ENCODE results near the gene ZNF438.
A peak's percentile ranks its signal among the peaks of the same experiment; 100 is the strongest.
"Not testable (repeated sequence)": the region's sequence is repeated elsewhere in the genome, so short reads cannot be mapped to it uniquely, and the experiment has no call there.

The ZNF438 gene

GRCh38 chr10:30902621-30903396 lies 128.9 kb downstream of the ZNF438 start:
- DNase-seq (ENCODE audit: low read depth in 1 of 2, low spot score in 1 of 2), result no peak
- Histone ChIP-seq H3K27ac (replicated peaks) (no peak overlapping the region), H3K27me3 (ENCODE audit: insufficient read depth, poor library complexity, severe bottlenecking) (no peaks in the 10 kb centered on the region), H3K4me3 (replicated peaks; ENCODE audit: insufficient read depth, low read length) (no peak overlapping the region)
- TF ChIP-seq, protein P1, sequence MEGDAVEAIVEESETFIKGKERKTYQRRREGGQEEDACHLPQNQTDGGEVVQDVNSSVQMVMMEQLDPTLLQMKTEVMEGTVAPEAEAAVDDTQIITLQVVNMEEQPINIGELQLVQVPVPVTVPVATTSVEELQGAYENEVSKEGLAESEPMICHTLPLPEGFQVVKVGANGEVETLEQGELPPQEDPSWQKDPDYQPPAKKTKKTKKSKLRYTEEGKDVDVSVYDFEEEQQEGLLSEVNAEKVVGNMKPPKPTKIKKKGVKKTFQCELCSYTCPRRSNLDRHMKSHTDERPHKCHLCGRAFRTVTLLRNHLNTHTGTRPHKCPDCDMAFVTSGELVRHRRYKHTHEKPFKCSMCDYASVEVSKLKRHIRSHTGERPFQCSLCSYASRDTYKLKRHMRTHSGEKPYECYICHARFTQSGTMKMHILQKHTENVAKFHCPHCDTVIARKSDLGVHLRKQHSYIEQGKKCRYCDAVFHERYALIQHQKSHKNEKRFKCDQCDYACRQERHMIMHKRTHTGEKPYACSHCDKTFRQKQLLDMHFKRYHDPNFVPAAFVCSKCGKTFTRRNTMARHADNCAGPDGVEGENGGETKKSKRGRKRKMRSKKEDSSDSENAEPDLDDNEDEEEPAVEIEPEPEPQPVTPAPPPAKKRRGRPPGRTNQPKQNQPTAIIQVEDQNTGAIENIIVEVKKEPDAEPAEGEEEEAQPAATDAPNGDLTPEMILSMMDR (IDR thresholded peaks at IDR 0.05; ENCODE audit: insufficient read depth, low read length), result no peak
- TF ChIP-seq POLR2AphosphoS5 (IDR thresholded peaks at IDR 0.05; ENCODE audit: low read depth), result no peak
- no peak for TF ChIP-seq REST (IDR thresholded peaks at IDR 0.05; ENCODE audit: insufficient replicate concordance, low read depth)
- TF ChIP-seq GABPA (IDR thresholded peaks at IDR 0.05; ENCODE audit: low read depth), result no peak

GRCh38 chr10:30901487-30901886 lies 130.2 kb downstream of the ZNF438 start:
- not testable (repeated sequence) for H3K4me3 ChIP-seq (replicated peaks; ENCODE audit: insufficient read depth, low read length); DNase-seq (ENCODE audit: low read depth in 1 of 2, low spot score in 1 of 2); H3K27ac ChIP-seq (replicated peaks); H3K27me3 ChIP-seq (ENCODE audit: insufficient read depth, poor library complexity, severe bottlenecking)

GRCh38 chr10:30898964-30899363 lies 132.7 kb downstream of the ZNF438 start:
- no peaks in the 10 kb centered on the region for H3K27me3 ChIP-seq (ENCODE audit: insufficient read depth, poor library complexity, severe bottlenecking)
- H3K4me3 ChIP-seq (replicated peaks; ENCODE audit: insufficient read depth, low read length), result no peak overlapping the region
- no peak for TF ChIP-seq POLR2AphosphoS5 (IDR thresholded peaks at IDR 0.05; ENCODE audit: low read depth)
- no peak for TF ChIP-seq SPI1 (IDR thresholded peaks at IDR 0.05; ENCODE audit: borderline replicate concordance, low read depth)
- peak; percentile 85 for TF ChIP-seq REST (IDR thresholded peaks at IDR 0.05; ENCODE audit: insufficient replicate concordance, low read depth)
- H3K27ac ChIP-seq (replicated peaks), result no peak overlapping the region
- DNase-seq (ENCODE audit: low read depth in 1 of 2, low spot score in 1 of 2), result no peak

GRCh38 chr10:30897547-30897946 lies 134.1 kb downstream of the ZNF438 start:
- no peak for DNase-seq (ENCODE audit: low read depth in 1 of 2, low spot score in 1 of 2)
- TF ChIP-seq POLR2AphosphoS5 (IDR thresholded peaks at IDR 0.05; ENCODE audit: low read depth), result no peak
- no peak for TF ChIP-seq GABPA (IDR thresholded peaks at IDR 0.05; ENCODE audit: low read depth)
- no peak for TF ChIP-seq REST (IDR thresholded peaks at IDR 0.05; ENCODE audit: insufficient replicate concordance, low read depth)
- TF ChIP-seq, protein P1 (IDR thresholded peaks at IDR 0.05; ENCODE audit: insufficient read depth, low read length), result no peak
- no peak for TF ChIP-seq SPI1 (IDR thresholded peaks at IDR 0.05; ENCODE audit: borderline replicate concordance, low read depth)

More at GRCh38 chr10:30897547-30897946, 134.1 kb downstream of the ZNF438 start:
- Histone ChIP-seq H3K27me3 (ENCODE audit: insufficient read depth, poor library complexity, severe bottlenecking) (no peaks in the 10 kb centered on the region), H3K27ac (replicated peaks) (no peak overlapping the region), H3K4me3 (replicated peaks; ENCODE audit: insufficient read depth, low read length) (no peak overlapping the region)
